H1 (cell line): ENCODE results near the gene MYLK2. TPM values are rescaled to one million over a fixed set of nuclear protein-coding genes. Genes with fewer than 3 reads are reported as not detected.

Experiments
- CTCF ChIA-PET: fragments of 300-600 bp; sonication (Branson Sonifier 250); formaldehyde crosslinking; loops from one replicate; lab custom pipeline; 2021; ENCODE audit not compliant: partially characterized antibody; lab: Charles Lee
- POLR2A ChIA-PET: fragments of 300-600 bp; sonication (Branson Sonifier 250); formaldehyde crosslinking; loops from one replicate; lab custom pipeline; 2021; ENCODE audit warnings: inconsistent platforms; ENCODE audit not compliant: partially characterized antibody; lab: Charles Lee
- DNase-seq, 2 experiments: peaks; one replicate each; pipeline versions ENCODE4 v3.0.0 to v3.0.0-alpha.2; 2010 to 2022; ENCODE audit warnings: low spot score in 2 of 2, low read depth in 1 of 2, mixed read lengths in 1 of 2
- FAIRE-seq: peaks from 2 replicates; lab custom pipeline; 2011; peaks lifted over from hg19 to GRCh38; lab: Jason Lieb, UNC
- H2AFZ ChIP-seq: 2 replicates; pipeline ENCODE4 v1.8.1; 2012; ENCODE audit warnings: low read length, inconsistent platforms
- H2AK5ac ChIP-seq: 2 replicates; pipeline ENCODE4 v1.6.1; 2013; ENCODE audit warnings: low read depth, low read length
- H2BK120ac ChIP-seq: replicated peaks from 2 replicates; pipeline ENCODE3; 2013; ENCODE audit warnings: low read depth, low read length, inconsistent platforms
- H2BK12ac ChIP-seq: 2 replicates; pipeline ENCODE4 v1.6.1; 2013; ENCODE audit warnings: low read depth, low read length
- H2BK15ac ChIP-seq: 2 replicates; pipeline ENCODE4 v1.6.1; 2013; ENCODE audit warnings: low read length
- H2BK20ac ChIP-seq: 2 replicates; pipeline ENCODE4 v1.6.1; 2013; ENCODE audit warnings: low read length
- H2BK5ac ChIP-seq: 2 replicates; pipeline ENCODE4 v1.6.1; 2013; ENCODE audit warnings: low read depth, low read length
- H3K14ac ChIP-seq: 2 replicates; pipeline ENCODE4 v1.6.1; 2013; ENCODE audit warnings: inconsistent platforms; ENCODE audit not compliant: insufficient read length
- H3K18ac ChIP-seq: 2 replicates; pipeline ENCODE4 v1.6.1; 2013; ENCODE audit warnings: low read length; ENCODE audit errors: extremely low read depth
- H3K23ac ChIP-seq: 2 replicates; pipeline ENCODE4 v1.6.1; 2013; ENCODE audit warnings: inconsistent platforms; ENCODE audit not compliant: insufficient read length
- H3K23me2 ChIP-seq: 2 replicates; pipeline ENCODE4 v1.6.1; 2013; ENCODE audit warnings: low read depth, low read length
- H3K27ac ChIP-seq: 2 replicates; pipeline ENCODE4 v1.6.1; 2011; ENCODE audit warnings: low read depth, low read length, inconsistent platforms
- H3K27me3 ChIP-seq, 4 experiments: replicated peaks in 1 of 4; 1 replicate in 1 of 4; 2 replicates in 3 of 4; pipeline versions ENCODE4 v1.6.1 to v1.8.1; 2011 to 2013; ENCODE audit warnings: low read length in 3 of 4, mild to moderate bottlenecking in 3 of 4, inconsistent platforms in 2 of 4, mixed read lengths in 2 of 4, moderate library complexity in 1 of 4; ENCODE audit not compliant: control insufficient read depth in 3 of 4, insufficient read depth in 3 of 4; ENCODE audit errors: extremely low read depth in 1 of 4
- H3K36me3 ChIP-seq, 4 experiments: 2 replicates each; pipeline versions ENCODE4 v1.6.1 to v1.8.1; 2011 to 2013; ENCODE audit warnings: mild to moderate bottlenecking in 4 of 4, low read length in 3 of 4, moderate library complexity in 2 of 4, control low read depth in 1 of 4, inconsistent platforms in 1 of 4; ENCODE audit not compliant: insufficient read depth in 4 of 4, control insufficient read depth in 2 of 4
- H3K4ac ChIP-seq: replicated peaks from 2 replicates; pipeline ENCODE3; 2013; ENCODE audit warnings: low read length, low read depth, mixed read lengths, inconsistent platforms; ENCODE audit not compliant: insufficient read length
- H3K4me1 ChIP-seq, 4 experiments: replicated peaks in 1 of 4; 1 replicate in 1 of 4; 2 replicates in 3 of 4; pipeline versions ENCODE4 v1.6.1 to v1.8.1; 2011 to 2013; ENCODE audit warnings: low read length in 3 of 4, inconsistent platforms in 2 of 4, mixed read lengths in 1 of 4; ENCODE audit not compliant: insufficient read depth in 4 of 4, control insufficient read depth in 3 of 4
- H3K4me2 ChIP-seq, 2 experiments: 2 replicates each; pipeline versions ENCODE4 v1.6.1 to v1.8.1; 2011 to 2013; ENCODE audit warnings: low read depth in 2 of 2, low read length in 2 of 2, control low read depth in 1 of 2, inconsistent platforms in 1 of 2, mild to moderate bottlenecking in 1 of 2; ENCODE audit not compliant: insufficient read depth in 1 of 2
- H3K4me3 ChIP-seq, 4 experiments: fragments of 200-600, 300-600 bp in 1 of 4; sonication (generic), shearing (Covaris generic), sonication (Bioruptor Twin) in 1 of 4; 2 replicates each; pipeline versions ENCODE4 v1.5.1 to v1.8.1; 2011 to 2016; ENCODE audit warnings: low read length in 4 of 4, low read depth in 3 of 4, control low read depth in 2 of 4, inconsistent platforms in 2 of 4, mild to moderate bottlenecking in 2 of 4, mixed read lengths in 1 of 4, moderate library complexity in 1 of 4; ENCODE audit not compliant: insufficient read depth in 2 of 4; ENCODE audit errors: extremely low read depth in 1 of 4
- H3K56ac ChIP-seq: replicated peaks from 2 replicates; pipeline ENCODE3; 2013; ENCODE audit warnings: low read depth, mild to moderate bottlenecking, mixed read lengths, low read length, inconsistent platforms; ENCODE audit not compliant: insufficient read length
- H3K79me1 ChIP-seq: 2 replicates; pipeline ENCODE4 v1.6.1; 2013; ENCODE audit warnings: low read depth, low read length, control low read depth
- H3K79me2 ChIP-seq, 2 experiments: 2 replicates each; pipeline versions ENCODE4 v1.6.1 to v1.8.1; 2012 to 2013; ENCODE audit warnings: low read length in 2 of 2, mild to moderate bottlenecking in 2 of 2, inconsistent platforms in 1 of 2; ENCODE audit not compliant: insufficient read depth in 2 of 2, control insufficient read depth in 1 of 2
- H3K9ac ChIP-seq, 4 experiments: replicated peaks in 1 of 4; 1 replicate in 1 of 4; 2 replicates in 3 of 4; pipeline versions ENCODE4 v1.6.1 to v1.8.1; 2011 to 2013; ENCODE audit warnings: low read depth in 3 of 4, low read length in 3 of 4, control low read depth in 2 of 4, mild to moderate bottlenecking in 2 of 4, moderate library complexity in 2 of 4, inconsistent platforms in 1 of 4; ENCODE audit errors: extremely low read depth in 1 of 4
- H3K9me3 ChIP-seq, 2 experiments: 2 replicates each; pipeline versions ENCODE4 v1.6.1 to v1.8.1; 2012 to 2013; ENCODE audit warnings: mild to moderate bottlenecking in 2 of 2, moderate library complexity in 2 of 2, control low read depth in 1 of 2, inconsistent platforms in 1 of 2, low read depth in 1 of 2, low read length in 1 of 2, mixed read lengths in 1 of 2; ENCODE audit not compliant: insufficient read depth in 2 of 2
- H4K20me1 ChIP-seq, 2 experiments: replicated peaks in 1 of 2; 2 replicates each; pipeline versions ENCODE3 to v1.8.1; 2011 to 2013; ENCODE audit warnings: inconsistent platforms in 2 of 2, low read length in 2 of 2, mild to moderate bottlenecking in 1 of 2; ENCODE audit not compliant: insufficient read depth in 2 of 2, control insufficient read depth in 1 of 2
- H4K5ac ChIP-seq: 2 replicates; pipeline ENCODE4 v1.6.1; 2013; ENCODE audit warnings: low read length, low read depth, mixed read lengths, inconsistent platforms; ENCODE audit not compliant: insufficient read length
- H4K8ac ChIP-seq: 2 replicates; pipeline ENCODE4 v1.8.0; 2013; ENCODE audit warnings: mild to moderate bottlenecking, moderate library complexity, low read length, inconsistent platforms; ENCODE audit not compliant: insufficient read depth; ENCODE audit errors: extremely low read depth
- H4K91ac ChIP-seq: replicated peaks from 2 replicates; pipeline ENCODE3; 2013; ENCODE audit warnings: low read length, mixed read lengths, inconsistent platforms; ENCODE audit not compliant: insufficient read length
- ASH2L ChIP-seq: fragments of 200-600, 300-600 bp; sonication (generic); IDR thresholded peaks from one replicate; pipeline ENCODE4 v1.7.1; 2017; ENCODE audit warnings: low read length
- CHD1 ChIP-seq: IDR thresholded peaks from 2 replicates; pipeline ENCODE4 v1.6.1; 2012; ENCODE audit warnings: low read depth, low read length, improper control_type of control experiment
- CHD2 ChIP-seq: IDR thresholded peaks from 2 replicates; pipeline ENCODE4 v1.6.1; 2012; ENCODE audit warnings: low read length, improper control_type of control experiment
- KDM4A ChIP-seq: IDR thresholded peaks from one replicate; pipeline ENCODE4 v1.7.1; 2012; ENCODE audit warnings: low read depth, mild to moderate bottlenecking, moderate library complexity, low read length, inconsistent platforms; ENCODE audit not compliant: severe bottlenecking
- POLR2A ChIP-seq, 2 experiments: IDR thresholded peaks; 1 replicate in 1 of 2; 2 replicates in 1 of 2; pipeline ENCODE4 v1.6.1; 2011; ENCODE audit warnings: low read depth in 2 of 2, low read length in 2 of 2, mild to moderate bottlenecking in 2 of 2; ENCODE audit errors: control extremely low read depth in 1 of 2
- POLR2AphosphoS5 ChIP-seq: IDR thresholded peaks from 2 replicates; pipeline ENCODE4 v1.6.1; 2011; ENCODE audit warnings: low read depth, low read length
- RXRA ChIP-seq: IDR thresholded peaks from 2 replicates; pipeline ENCODE4 v1.6.1; 2011; ENCODE audit warnings: low read depth, mild to moderate bottlenecking, low read length, moderate library complexity; ENCODE audit not compliant: insufficient read depth
- SIN3A ChIP-seq, 2 experiments: IDR thresholded peaks in 1 of 2; conservative IDR thresholded peaks in 1 of 2; 2 replicates each; pipeline ENCODE4 v1.6.1; 2011 to 2012; ENCODE audit warnings: low read length in 2 of 2, improper control_type of control experiment in 1 of 2, low read depth in 1 of 2, mild to moderate bottlenecking in 1 of 2
- SIX5 ChIP-seq: IDR thresholded peaks from 2 replicates; pipeline ENCODE4 v1.6.1; 2011; ENCODE audit warnings: mild to moderate bottlenecking, low read depth, low read length
- SUZ12 ChIP-seq: fragments of 200-600 bp; sonication (generic); IDR thresholded peaks from 2 replicates; pipeline ENCODE4 v1.6.1; 2012; ENCODE audit warnings: mild to moderate bottlenecking, inconsistent platforms, low read length, moderate library complexity, mixed read lengths
- TAF7 ChIP-seq: optimal IDR thresholded peaks from 2 replicates; pipeline ENCODE3; 2011; ENCODE audit warnings: low read depth, mild to moderate bottlenecking, inconsistent platforms, low read length, moderate library complexity, borderline replicate concordance
- WGBS, 2 experiments: shearing (Covaris generic) in 1 of 2; methylation state at CpG; one replicate each; pipeline versions ENCODE4 v1.1.6 to v1.1.7; 2013 to 2015; ENCODE audit warnings: low lambda C conversion rate in 2 of 2, mixed read lengths in 2 of 2, inconsistent platforms in 1 of 2, low coverage in 1 of 2, missing lambda C conversion rate in 1 of 2; ENCODE audit not compliant: insufficient replicate concordance in 2 of 2, insufficient coverage in 1 of 2, insufficient read length in 1 of 2; ENCODE audit errors: extremely low coverage in 1 of 2, missing lambda C conversion rate in 1 of 2; 5-methylcytosine and 5-hydroxymethylcytosine counted together
- polyA plus RNA-seq, 7 experiments: library from polyadenylated mRNA; depleted of rRNA in 3 of 7; stranded (reverse) in 5 of 7; unstranded in 2 of 7; fragments of >200 nt in 5 of 7; fragments of 200-250 nt in 2 of 7; gene quantifications; 1 replicate in 5 of 7; 2 replicates in 1 of 7; 4 replicates in 1 of 7; pipeline versions ENCODE4 v1.2.1 to v1.2.3, GENCODE V29; 2011 to 2013; ENCODE audit warnings: missing spikeins in 2 of 7, mixed read lengths in 2 of 7
- total RNA-seq: library from RNA; stranded (reverse); fragmentation: NEBNext Ultra II Directional; extraction: Animal tissue kit (Norgen Biotek cat#: 25700); gene quantifications from 2 replicates; pipeline ENCODE4 v1.2.1, GENCODE V29; 2021
- TF ChIP-seq, protein P1 (sequence below): IDR thresholded peaks from 2 replicates; pipeline ENCODE4 v1.6.1; 2012; ENCODE audit warnings: inconsistent platforms

Gene MYLK2
- total and polyA plus RNA-seq, 2 of the 8 experiments (the other 6 are each of a cell fraction or from before 2014, with no cell fraction given), result 0.22 to 0.26 TPM

GRCh38 chr20:31869942-31870725 lies 51.0 kb downstream of the MYLK2 start, which contains the start of the genes DUSP15 and TTLL9:
Gene DUSP15, minus strand, starts transcription at chr20:31870527. Its CDS starts 190 bp downstream, at chr20:31870337.
Gene TTLL9, plus strand, starts transcription at chr20:31870634. Its CDS starts 493 bp downstream, at chr20:31871127.
- no peak within 1 kb of the TSS for H4K5ac ChIP-seq
- H3K27me3 ChIP-seq, result peaks cover 19 to 35% (median 29%) of the 10 kb centered on the region in 4 experiments
- H3K36me3 ChIP-seq, result no peaks in the 10 kb centered on the region
- H3K4me2 ChIP-seq, result peak within 1 kb of the TSS; percentile 71 to 96
- H3K27ac ChIP-seq, result no peak within 1 kb of the TSS
- ChIA-PET POLR2A (interaction anchor here (0.8 kb wide), 2 partner anchors 9 to 44 kb away, joined by 3 read pairs; no protein-coding TSS in a partner anchor), CTCF (interaction anchor here (0.6 to 5.5 kb wide), 5 partner anchors 8 to 161 kb away, joined by 3 to 32 read pairs (median 3); no protein-coding TSS in a partner anchor)
- no peak within 1 kb of the TSS for H2AK5ac ChIP-seq
- peak within 1 kb of the TSS; percentile 47 to 89 (median 71) for H3K4me3 ChIP-seq
- H2BK12ac ChIP-seq, result peak within 1 kb of the TSS; percentile 97
- H3K9me3 ChIP-seq, result no peaks in the 10 kb centered on the region
- H2BK20ac ChIP-seq, result no peak within 1 kb of the TSS
- no peak within 1 kb of the TSS for H2BK120ac ChIP-seq
- H3K79me1 ChIP-seq, result no peaks in the 10 kb centered on the region
- peak within 1 kb of the TSS; percentile 20 for H4K91ac ChIP-seq
- H4K8ac ChIP-seq, result peak within 1 kb of the TSS; percentile 96
- H3K9ac ChIP-seq, result peak within 1 kb of the TSS; percentile 67 to 79 (median 68)
- H3K4ac ChIP-seq, result no peak within 1 kb of the TSS
- H3K79me2 ChIP-seq, result no peaks in the 10 kb centered on the region
- no peak within 1 kb of the TSS for H3K14ac ChIP-seq
- FAIRE-seq (no peak), DNase-seq (peak in 1 of 2 experiments; percentile 79)
- no peak within 1 kb of the TSS for H2BK15ac ChIP-seq
- 2% methylated on average over 60 of the region's 80 CpGs; no CpG with 5 or more reads in 1 of the 2 experiments for WGBS, 2 experiments
- no peak within 1 kb of the TSS for H2BK5ac ChIP-seq
- no peak within 1 kb of the TSS for H3K56ac ChIP-seq
- peaks cover 0 to 6% of the 10 kb centered on the region in 2 experiments for H4K20me1 ChIP-seq
- peaks cover 9% of the 10 kb centered on the region for H3K23me2 ChIP-seq
- peaks cover 0 to 12% (median 6%) of the 10 kb centered on the region in 4 experiments; a peak in 6 of 7 replicates for H3K4me1 ChIP-seq
- H3K23ac ChIP-seq, result no peak within 1 kb of the TSS
- peak within 1 kb of the TSS; percentile 83 for H2AFZ ChIP-seq
- peak within 1 kb of the TSS; percentile 85; the same call in 1 of the 2 replicates for H3K18ac ChIP-seq
- peak; percentile 73 for TF ChIP-seq SUZ12
- TF ChIP-seq TAF7, result peak; percentile 47
- TF ChIP-seq, protein P1, sequence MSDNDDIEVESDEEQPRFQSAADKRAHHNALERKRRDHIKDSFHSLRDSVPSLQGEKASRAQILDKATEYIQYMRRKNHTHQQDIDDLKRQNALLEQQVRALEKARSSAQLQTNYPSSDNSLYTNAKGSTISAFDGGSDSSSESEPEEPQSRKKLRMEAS, result peak; percentile 25; the same call in 1 of the 2 replicates
- TF ChIP-seq SIN3A (conservative IDR thresholded peaks at IDR 0.05 in 1 of 2, IDR thresholded peaks at IDR 0.05 in 1 of 2; ENCODE audit: low read depth in 1 of 2, low read length in 2 of 2), result peak in 1 of 2 experiments; percentile 62; a peak in 2 of 4 replicates
- no peak for TF ChIP-seq SIX5
- no peak for TF ChIP-seq CHD2
- peak; percentile 48; the same call in 1 of the 2 replicates for TF ChIP-seq CHD1
- no peak for TF ChIP-seq RXRA
- TF ChIP-seq KDM4A, result peak; percentile 87
- peak; percentile 67 for TF ChIP-seq ASH2L
- TF ChIP-seq POLR2AphosphoS5, result peak; percentile 31; the same call in 1 of the 2 replicates
- TF ChIP-seq POLR2A (IDR thresholded peaks at IDR 0.05; ENCODE audit: control extremely low read depth in 1 of 2, low read depth in 2 of 2, low read length in 2 of 2), result peak in 1 of 2 experiments; percentile 32; a peak in 1 of 3 replicates
